Amygdala (tissue), 56 donors: Measurements from ENCODE around the gene MORN1.
"Not testable (repeated sequence)": the region's sequence is repeated elsewhere in the genome, so short reads cannot be mapped to it uniquely, and the experiment has no call there.

Experiments used
- DNase-seq, 56 donors: peaks; one replicate each; lab custom pipeline; 2025; lab: John Stamatoyannopoulos, UW

MORN1 gene

DNA sequence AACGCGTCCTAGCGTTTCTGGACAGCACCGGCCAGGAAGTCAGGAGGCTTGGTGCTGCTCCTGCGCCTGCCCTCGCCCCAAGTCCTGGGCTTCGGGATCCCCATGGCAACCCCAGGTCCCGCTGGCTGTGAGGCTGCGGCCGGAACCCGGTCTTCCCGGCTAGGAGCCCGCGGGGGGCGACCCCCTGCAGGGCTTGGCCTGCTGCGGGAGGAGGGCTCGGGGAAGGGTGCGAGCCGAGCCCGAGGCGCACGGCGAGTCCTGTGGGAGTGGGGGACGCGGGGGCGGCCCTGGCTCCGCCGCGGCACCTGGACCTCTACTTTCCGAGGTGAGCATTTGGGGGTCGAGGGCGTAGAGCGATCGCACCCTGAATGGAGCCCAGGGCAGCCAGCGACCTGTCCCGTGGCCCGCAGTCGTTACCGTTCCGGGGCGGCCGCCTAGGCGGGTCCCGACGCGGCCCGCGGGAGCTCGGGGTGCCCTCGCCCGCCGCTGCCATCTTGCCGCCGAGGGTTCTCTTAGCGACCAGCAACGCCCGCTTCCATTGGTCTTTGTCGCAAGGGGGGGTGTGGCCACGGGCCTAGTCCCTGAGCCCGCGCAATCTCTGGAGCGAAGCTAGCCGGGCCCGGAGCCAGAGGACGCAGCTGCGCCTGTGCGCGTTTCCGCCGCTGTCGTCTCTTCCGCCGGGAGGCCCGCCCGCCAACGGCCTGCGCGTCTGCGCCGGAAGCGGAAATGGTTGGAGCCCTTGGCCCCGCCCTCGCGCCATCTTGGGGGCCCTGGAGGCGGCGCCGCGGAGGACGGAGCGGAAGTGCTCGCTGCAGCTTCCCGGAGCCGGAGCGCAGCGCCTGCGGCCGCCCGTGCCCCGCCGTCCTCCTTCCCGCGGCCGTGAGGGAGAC lies at the start of gene MORN1, which contains the start of gene RER1:
Gene MORN1 (minus strand): TSS at position 514 of the 890 bp plus-strand sequence. CDS start 21 bp downstream, at position 493.
Gene RER1 (plus strand): TSS at position 801 of the 890 bp plus-strand sequence. CDS start 3,950 bp downstream, outside the sequence.
- DNase-seq = peak; percentile 59 to 99 (median 97)

DNA sequence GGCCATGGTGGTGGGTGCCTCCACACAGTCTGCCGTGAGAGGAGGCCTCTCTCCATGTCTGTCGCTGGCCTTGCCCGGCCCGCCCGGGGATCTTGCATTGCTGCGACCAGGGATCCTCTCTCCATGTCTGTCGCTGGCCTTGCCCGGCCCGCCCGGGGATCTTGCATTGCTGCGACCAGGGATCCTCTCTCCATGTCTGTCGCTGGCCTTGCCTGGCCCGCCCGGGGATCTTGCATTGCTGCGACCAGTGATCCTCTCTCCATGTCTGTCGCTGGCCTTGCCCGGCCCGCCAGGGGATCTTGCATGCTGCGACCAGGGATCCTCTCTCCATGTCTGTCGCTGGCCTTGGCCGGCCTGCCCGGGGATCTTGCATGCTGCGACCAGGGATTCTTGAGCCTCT lies 49.0 kb upstream of the MORN1 start:
- not testable (repeated sequence) for DNase-seq

DNA sequence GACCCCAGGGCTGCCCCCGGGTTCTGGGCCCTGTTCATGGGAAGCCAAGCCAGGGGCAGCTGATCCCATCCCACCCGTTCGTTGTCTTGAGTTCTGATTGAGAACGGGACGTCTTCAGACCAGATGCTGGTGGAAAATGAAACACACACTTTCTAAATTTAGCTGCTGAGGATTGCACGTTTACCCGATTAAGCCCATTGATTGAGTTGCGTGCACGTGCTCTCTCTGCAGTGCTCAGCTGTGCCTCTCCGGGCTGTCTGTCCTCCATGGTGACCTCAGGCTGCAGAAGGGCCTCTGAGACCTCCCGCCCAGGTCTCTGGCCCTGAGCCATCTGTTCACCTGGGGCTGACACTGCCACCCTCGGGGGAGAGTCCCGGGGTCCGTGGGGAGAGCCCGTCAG lies 48.0 kb upstream of the MORN1 start:
- no peak for DNase-seq

DNA sequence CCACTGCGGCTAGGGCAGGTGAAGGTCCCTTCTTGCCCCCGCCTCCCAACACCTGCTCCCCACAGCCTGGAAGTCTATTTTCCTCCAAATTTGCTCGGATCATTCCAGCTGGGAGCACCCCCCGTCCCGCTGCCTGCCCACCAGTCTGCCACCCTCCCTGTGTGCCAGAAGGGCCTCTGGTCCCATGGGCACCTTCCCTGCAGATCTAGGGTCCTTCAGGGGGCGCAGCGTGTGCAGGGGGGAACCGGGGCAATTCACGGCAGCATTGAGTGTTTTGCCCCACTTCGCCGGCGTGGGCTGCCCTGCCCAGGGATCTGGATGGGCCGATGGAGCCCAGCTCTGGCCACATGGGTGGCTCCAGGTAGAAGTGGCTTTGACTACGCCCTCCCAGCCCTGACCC lies 47.3 kb upstream of the MORN1 start:
- no peak for DNase-seq

DNA sequence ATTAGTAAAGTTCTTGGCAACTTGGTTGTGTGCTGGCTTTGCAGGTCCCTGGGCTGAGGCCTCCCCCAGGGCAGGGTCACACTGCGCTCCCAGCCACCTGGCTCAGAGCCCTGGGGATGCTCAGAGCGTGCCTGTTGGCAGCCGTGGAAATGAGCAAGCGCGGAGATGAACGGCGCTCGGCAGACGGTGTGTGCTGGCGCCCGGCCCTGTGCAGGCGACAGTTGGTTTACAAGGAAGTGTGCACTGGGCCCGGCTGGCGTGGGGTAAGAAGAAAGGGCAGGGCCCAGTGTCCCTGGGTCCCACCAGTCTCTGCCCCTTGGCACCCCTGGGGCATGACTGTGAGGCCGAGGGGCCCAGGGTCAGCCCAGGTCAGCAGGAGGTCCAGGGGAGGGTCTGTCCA lies 46.7 kb upstream of the MORN1 start:
- DNase-seq = peak in 14 of 56 donors; percentile 17 to 48 (median 32)

DNA sequence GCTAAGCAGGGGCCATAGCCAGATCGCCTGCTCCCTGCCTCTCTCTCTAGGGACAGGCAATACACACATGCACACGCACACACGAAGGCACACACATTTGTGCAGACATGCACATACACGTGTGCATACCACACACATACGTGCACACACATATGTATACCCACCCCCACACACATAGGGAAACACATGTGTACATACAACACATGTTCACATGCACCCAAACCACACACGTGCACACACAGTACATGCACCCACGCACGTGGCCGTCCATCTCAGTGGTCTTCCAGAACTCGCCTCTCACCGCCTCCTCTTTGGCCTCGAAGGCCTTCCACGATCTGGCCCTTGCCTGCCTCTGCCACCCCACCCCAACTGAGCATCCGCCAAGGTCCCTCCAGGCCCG lies 46.3 kb upstream of the MORN1 start:
- no peak for DNase-seq

DNA sequence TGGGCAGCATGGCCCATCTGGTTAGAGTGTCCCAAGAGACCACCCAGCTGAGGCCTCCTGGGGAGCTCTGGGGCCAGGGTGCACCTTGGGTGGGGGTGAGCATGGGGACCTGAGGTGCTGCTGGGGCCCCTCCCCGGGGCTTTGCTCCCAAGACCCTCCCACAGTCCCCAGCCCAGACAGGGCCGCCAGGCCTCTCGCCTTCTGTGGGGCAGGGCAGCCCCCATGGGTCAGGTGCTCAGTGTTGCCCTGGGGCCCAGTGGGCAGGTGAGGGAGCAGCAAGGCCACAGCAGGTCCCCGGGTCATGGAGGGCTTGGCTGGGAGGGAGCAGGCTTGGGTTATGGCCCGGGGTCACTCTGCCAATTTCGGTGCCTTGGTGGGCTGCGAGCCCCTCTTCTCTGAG lies 45.5 kb upstream of the MORN1 start:
- DNase-seq = no peak

DNA sequence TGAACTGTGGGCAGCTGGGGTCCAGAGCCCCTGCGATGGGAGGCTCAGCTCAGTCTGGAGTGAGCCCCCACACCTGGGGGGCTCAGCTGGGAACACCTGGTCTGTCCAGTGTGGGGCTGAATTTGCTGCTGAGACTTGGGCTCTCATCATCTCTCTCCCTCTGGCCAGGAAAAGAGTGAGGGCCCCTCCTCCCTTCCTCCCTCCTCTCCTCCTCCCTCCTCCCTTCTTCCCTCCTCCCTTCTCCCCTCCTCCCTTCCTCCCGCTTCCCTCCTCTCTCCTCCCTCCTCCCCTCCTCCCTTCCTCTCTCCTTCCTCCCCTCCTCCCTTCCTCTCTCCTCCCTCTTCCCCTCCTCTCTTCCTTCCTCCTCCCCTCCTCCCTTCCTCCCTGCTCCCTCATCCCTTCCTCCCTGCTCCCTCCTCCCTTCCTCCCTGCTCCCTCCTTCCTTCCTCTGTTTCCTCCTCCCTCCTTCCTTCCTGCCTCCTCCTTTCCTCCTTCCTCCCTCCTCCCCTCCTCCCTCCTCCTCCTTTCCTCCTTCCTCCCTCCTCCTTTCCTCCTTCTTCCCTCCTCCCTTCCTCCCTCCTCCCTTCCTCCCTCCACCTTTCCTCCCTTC lies 44.5 kb upstream of the MORN1 start:
- no peak for DNase-seq

DNA sequence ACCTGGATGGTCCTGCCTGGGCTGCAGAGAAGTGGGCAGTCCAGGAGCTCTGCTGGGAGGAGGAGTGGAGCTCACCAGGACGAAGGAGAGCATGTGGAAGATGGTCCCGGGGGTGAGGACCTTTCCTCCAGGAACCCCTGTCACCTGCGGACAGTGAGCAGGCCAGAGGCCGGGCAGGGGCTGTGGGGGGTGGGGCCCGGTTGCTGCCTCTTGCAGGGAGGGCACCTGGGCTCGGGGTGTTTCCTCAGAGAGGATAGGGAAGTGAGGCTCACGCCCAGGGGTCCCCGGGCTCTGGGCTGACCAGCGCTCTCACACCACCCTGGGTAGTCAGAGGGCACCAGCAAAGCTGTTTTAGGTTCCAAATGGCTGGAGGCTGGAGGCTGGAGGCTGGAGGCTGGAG lies 43.7 kb upstream of the MORN1 start:
- DNase-seq = no peak

DNA sequence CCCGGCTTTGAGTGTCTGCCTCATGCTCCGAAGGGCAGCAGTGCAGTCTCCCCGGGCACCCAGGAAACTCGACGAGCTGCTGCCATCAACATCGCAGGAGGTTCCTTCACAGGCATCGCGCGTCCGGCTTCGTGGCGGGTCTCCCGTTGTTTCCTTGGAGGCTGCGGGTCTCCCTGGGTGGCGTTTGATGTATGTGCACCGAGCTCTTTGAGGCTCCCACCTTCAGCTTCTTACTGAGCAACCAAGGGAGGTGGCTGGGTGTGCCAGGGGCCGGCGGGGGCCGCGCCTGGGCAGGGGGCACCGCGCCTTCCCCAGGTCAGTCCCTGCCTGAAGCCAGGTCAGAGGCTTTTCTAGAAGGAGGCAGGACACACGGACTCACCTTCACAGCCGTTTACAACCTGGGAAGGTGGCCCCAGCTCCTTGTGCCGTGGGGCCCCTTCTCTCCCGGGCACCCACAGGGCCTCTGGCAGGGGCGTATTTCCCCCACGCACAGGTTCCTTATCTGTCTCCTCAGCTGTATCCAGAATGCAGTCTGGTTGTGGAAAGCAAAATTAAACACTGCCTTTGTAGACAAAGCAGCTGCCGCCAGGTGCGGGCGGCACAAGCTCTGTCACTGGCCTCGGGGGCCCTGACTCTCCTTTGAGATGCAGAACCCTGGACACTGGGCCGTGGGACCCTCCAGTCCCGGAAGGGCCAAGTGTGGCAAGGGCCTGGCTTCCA lies 42.7 kb upstream of the MORN1 start:
- no peak for DNase-seq

DNA sequence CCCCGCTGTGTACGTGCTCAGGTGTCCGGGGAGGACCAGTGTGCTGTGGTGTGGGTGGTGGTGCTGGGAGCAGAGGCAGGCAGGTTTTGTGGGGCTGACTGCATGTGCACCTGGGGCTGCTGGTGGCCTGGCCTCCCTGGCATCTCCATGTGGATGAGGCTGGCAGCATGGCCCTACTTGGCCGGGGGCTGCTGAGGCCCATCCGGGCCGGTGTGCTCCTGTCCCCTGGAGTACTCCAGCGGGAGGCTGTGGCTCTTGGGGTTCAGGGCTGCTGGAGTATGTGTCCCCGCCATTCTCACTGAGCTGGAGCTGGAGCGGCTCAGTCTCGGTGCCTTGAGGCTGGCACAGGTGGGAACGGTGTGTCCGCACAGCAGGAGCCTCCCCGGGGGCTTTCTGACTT lies 41.8 kb upstream of the MORN1 start:
- DNase-seq = no peak

DNA sequence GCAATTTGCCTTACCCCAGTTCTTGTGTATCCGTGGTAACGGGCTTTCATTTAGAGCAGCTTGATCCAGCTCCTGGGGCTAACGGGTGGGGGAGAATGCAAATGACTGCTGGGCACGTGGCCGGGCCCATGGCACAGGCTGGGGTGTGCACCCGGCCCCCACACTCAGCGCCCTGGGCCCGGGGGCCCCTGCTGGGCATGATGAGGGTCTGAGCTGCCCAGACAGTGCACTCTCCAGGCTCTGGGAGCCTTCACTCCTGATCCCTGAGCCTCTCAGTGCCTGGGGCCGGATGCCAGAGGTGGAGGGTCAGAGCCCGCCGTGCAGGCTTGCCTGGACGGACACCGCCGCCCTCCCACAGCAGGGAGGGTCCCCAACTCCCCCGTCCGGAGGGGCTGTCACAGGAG lies 41.1 kb upstream of the MORN1 start:
- peak in 5 of 56 donors; percentile 10 to 37 (median 34) for DNase-seq

DNA sequence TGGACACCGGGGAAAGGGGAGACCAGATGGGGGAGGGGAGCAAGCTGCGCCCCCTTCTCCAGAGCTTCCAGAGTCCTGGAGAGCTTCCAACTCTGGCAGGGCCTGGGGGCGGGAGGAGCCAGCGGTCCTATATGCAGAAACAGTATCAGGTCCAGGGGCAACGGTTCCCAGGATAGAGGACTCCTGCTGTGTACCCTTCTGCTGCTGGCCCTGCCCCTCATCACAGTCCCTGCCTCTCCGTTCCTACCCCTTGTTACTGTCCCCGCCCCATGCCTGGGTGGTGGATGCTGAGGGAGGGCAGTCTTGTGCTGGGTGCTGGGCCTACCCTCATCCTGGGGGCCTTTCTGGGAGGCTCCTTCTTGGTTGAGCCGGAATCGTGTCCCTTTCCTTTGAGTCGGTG lies 40.2 kb upstream of the MORN1 start:
- no peak for DNase-seq

DNA sequence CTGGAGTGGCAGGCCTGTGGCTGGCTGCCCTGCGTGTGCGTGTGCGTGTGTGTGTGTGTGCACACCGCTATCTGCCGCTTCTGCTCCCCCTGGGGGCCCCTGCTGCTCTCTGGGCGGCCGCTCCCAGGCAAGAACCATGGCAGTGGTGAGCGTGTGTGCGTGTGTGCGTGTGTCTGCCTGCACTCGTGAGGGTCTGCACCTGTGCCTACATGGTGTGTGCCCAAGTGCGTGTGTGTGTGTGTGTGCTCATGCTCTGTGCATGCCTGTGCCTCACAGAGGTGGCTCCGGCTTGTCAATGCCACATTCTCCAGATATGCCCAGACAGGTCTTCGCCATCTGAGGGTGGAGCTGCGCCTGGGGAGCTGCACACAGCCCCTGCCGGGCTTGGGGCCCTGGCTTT lies 39.7 kb upstream of the MORN1 start:
- DNase-seq = no peak

DNA sequence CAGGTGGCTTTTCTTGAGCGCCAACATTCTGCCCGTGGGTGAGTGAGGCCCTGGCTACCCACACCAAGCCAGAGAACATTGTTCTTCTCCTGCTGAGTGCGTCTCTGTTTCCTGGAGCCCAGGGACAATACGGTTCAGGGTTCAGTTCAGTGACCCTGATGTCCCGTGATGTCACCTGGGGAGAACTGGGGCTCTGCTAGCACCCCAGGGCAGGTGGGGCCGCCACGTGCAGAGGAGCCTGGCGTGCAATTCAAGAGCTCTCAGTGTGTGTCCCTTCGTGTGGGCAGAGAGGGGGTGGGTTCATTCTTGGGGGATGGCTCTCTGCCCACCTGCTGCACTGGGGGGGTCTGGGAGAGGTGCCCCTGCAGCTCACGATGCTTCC lies 39.2 kb upstream of the MORN1 start:
- no peak for DNase-seq

DNA sequence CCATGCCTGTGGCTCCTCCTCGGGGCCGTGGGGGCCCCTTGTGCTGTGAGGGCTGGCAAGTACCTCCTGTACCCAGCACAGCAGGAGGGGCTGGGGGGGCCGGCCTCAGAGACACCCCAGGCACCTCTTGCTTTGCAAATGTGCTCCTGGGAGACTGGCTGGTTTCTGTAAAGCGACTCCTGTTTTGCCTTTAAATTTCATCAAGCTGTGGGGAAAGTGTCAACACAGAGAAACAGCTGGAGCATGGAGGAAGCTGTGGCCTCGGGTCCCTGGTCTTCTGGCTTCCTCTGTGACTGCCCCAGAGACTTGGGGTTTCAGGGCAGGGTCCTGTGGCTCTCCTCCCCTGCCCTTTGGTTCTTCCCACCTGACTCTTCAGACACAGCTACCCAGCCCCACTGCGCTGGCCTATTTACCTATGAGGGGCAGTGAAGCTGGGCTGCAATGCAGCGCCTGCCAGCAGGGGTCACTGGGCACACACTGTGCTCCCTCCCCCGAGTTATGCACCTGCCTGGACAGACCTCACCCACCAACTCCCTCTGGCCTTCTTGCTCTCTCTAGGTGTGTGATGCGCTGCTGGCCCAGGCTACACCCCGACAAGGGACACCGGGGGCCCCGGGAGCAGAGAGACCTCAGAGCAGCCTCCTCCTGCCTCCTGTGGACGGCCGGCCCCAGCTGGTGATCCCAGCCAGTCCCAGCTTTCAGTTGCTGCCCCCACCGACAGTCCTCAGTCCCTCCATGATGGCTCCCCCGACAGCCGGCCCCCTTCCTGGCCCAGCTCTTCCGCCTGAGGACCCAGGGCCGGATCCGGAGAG lies 38.6 kb upstream of the MORN1 start:
- DNase-seq = no peak

DNA sequence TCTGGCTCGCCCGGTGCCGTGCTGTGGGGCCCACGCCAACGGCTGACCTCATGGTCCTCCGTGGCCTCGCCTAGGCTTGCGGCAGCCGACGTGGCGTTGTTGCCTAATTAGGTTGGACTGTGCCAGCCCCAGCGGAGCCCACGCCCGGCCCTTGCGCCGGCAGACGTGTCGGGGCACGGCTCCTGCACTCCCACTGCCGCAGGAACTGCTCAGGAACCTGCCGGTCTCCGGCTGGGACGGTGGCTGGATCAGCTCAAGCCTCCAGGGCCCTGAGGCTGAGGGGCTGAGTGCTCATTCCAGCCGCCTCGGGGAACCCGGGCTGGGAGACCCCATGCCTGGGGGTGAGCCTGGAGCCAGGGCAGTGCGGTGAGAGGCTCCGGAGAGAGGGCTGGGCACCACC lies 37.1 kb upstream of the MORN1 start:
- DNase-seq = no peak

DNA sequence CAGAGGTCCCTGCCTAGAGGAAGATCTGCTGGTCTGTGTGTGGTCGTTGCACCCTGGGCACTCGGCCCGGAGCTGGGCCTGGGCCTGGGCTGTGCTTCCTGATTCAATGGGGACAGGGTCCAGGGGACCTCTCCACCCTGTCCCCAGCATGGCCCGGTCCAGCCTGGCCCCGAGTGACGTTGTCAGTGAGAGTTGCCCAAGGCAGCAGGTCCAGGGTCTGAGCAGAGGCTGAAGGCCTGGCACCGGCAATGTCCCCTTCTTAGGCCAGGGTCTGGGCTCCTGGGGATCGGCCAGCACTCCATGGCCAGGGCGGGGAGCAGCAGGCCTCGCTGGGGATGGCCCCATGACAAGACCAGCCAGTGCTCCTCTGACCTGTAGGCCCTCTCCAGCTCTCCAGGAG lies 36.6 kb upstream of the MORN1 start:
- DNase-seq = no peak

DNA sequence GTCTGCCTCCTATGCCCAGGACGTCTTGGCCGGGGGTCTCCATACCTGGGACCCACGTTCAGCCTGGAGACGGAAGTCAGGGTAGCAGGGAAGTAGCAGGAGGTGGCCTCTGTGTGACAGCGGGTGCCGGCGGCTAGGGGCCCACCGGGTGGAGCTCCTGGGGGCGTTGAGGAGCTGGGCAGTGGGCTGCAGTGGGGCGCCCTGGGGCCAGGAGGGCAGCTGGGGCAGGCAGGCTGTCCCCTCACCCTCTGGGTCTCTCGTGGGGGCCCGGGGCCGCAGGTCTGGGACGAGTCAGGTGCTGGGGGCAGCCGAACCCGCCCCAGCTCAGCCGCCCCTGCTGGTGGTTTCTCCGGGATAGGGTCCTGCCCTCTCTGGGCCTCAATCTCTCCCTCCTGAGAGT lies 35.7 kb upstream of the MORN1 start:
- DNase-seq = no peak

DNA sequence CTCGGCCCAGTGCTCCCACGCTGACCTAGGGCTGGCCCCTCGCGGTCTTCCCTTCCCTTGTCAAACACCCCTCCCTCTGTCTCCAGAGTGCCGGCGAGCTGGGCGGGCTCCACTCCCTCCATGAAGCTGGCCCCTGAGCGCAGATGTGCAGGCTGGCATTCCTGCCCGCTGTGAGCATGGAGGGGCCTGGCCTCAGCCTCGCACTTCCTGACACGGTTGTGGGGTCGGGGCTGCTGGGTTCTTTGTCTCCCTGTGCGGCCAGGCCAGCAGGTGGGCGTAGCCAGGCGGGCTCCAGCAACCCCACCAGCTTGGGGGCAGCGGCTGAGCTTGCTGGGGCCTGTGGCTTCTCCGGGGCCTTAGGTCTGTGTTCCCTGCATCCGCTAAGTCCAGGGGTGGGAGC lies 35.2 kb upstream of the MORN1 start:
- DNase-seq = no peak
